ENCODE measurements around the gene CPVL.

CPVL gene

DNA sequence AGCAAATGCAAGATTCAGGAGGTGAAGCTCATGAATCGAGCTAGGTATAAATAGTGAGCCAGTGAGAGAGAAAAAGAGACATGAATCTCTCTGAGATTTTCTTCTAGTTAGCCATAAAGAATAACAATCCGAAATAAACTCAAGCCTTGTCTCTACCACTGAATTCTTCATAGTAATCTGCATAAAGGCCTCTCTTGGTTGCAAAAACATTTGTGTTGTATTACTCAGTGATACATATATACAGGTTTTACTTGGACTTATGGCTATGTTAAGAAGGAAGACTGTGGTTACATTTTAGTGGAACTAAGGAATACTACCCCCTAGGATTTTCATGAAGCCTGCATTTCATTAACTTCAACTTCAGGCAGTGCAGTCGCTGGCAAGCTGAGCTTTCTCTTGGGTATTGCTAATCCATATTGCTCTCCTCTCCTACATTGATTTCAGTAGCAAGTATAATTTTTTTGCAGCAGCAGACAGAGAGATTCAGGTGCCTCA lies 115.5 kb downstream of the CPVL start:
- no peak overlapping the region for H3K4me3 ChIP-seq (ENCODE audit: low read depth in 1 of 2, low read length in 2 of 2)

GRCh38 chr7:29022291-29022988 lies 123.9 kb downstream of the CPVL start:
- H3K9ac ChIP-seq (ENCODE audit: low read depth, low read length): no peak overlapping the region
- peaks cover 41% of the 10 kb centered on the region for H3K9me3 ChIP-seq (ENCODE audit: insufficient read depth, low read length, severe bottlenecking)
- H2AFZ ChIP-seq (ENCODE audit: low read depth, low read length): no peak overlapping the region
- no peaks in the 10 kb centered on the region for H4K20me1 ChIP-seq (ENCODE audit: insufficient read depth, low read length)
- no peak overlapping the region for H3K27ac ChIP-seq (ENCODE audit: low read length)
- no peak overlapping the region for H3K4me3 ChIP-seq (ENCODE audit: low read depth in 1 of 2, low read length in 2 of 2)
- DNase-seq: no peak
- peaks cover 30% of the 10 kb centered on the region for H3K36me3 ChIP-seq (ENCODE audit: insufficient read depth, low read length)
- H3K4me1 ChIP-seq (ENCODE audit: insufficient read depth, low read length): no peaks in the 10 kb centered on the region
- TF ChIP-seq, protein P1, sequence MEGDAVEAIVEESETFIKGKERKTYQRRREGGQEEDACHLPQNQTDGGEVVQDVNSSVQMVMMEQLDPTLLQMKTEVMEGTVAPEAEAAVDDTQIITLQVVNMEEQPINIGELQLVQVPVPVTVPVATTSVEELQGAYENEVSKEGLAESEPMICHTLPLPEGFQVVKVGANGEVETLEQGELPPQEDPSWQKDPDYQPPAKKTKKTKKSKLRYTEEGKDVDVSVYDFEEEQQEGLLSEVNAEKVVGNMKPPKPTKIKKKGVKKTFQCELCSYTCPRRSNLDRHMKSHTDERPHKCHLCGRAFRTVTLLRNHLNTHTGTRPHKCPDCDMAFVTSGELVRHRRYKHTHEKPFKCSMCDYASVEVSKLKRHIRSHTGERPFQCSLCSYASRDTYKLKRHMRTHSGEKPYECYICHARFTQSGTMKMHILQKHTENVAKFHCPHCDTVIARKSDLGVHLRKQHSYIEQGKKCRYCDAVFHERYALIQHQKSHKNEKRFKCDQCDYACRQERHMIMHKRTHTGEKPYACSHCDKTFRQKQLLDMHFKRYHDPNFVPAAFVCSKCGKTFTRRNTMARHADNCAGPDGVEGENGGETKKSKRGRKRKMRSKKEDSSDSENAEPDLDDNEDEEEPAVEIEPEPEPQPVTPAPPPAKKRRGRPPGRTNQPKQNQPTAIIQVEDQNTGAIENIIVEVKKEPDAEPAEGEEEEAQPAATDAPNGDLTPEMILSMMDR (IDR thresholded peaks at IDR 0.05; ENCODE audit: borderline replicate concordance, extremely low read depth, low read length, poor library complexity, severe bottlenecking): no peak
- no peak for TF ChIP-seq EZH2 (IDR thresholded peaks at IDR 0.05; ENCODE audit: borderline replicate concordance, low read depth, low read length, severe bottlenecking)
- H3K79me2 ChIP-seq (ENCODE audit: insufficient read depth, low read length): no peaks in the 10 kb centered on the region
- no peak for ATAC-seq (ENCODE audit: insufficient read depth, low read depth)
- H3K4me2 ChIP-seq (ENCODE audit: insufficient read depth, low read length): no peak overlapping the region
- no peaks in the 10 kb centered on the region for H3K27me3 ChIP-seq (ENCODE audit: insufficient read depth, low read length, poor library complexity)

More for the DNA sequence above, 115.5 kb downstream of the CPVL start:
- no peak for TF ChIP-seq EZH2 (IDR thresholded peaks at IDR 0.05; ENCODE audit: borderline replicate concordance, low read depth, low read length, severe bottlenecking)
- ATAC-seq (ENCODE audit: insufficient read depth, low read depth) (no peak), DNase-seq (no peak)
- peaks cover 15% of the 10 kb centered on the region; the same call in 1 of the 2 replicates for H3K36me3 ChIP-seq (ENCODE audit: insufficient read depth, low read length)
- H3K4me1 ChIP-seq (ENCODE audit: insufficient read depth, low read length): no peaks in the 10 kb centered on the region
- H3K9ac ChIP-seq (ENCODE audit: low read depth, low read length): no peak overlapping the region
- H3K27ac ChIP-seq (ENCODE audit: low read length): no peak overlapping the region
- H3K9me3 ChIP-seq (ENCODE audit: insufficient read depth, low read length, severe bottlenecking): peaks cover under 1% of the 10 kb centered on the region
- no peaks in the 10 kb centered on the region for H4K20me1 ChIP-seq (ENCODE audit: insufficient read depth, low read length)
- no peaks in the 10 kb centered on the region for H3K27me3 ChIP-seq (ENCODE audit: insufficient read depth, low read length, poor library complexity)
- no peak overlapping the region for H3K4me2 ChIP-seq (ENCODE audit: insufficient read depth, low read length)
- H2AFZ ChIP-seq (ENCODE audit: low read depth, low read length): no peak overlapping the region
- no peaks in the 10 kb centered on the region for H3K79me2 ChIP-seq (ENCODE audit: insufficient read depth, low read length)

DNA sequence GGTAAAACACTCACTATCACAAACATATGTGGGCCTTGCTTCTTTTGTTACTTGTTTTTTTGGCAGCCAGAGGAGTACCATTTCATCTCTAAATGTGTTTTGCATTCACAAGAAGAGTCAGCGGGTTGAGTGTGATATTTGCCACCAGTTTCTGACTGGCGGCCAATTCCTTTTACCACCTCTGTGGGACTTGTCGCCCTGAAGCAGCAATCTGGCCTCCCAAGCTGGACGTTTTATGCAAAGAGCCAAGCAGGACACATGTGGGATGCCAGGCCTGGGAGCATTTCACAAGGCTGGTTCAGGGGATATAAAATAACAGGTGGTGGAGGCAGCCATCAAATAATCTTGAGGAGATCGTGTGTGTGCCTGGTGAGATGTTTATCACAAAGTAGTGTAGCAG lies 126.4 kb downstream of the CPVL start:
- Histone ChIP-seq H2AFZ (ENCODE audit: low read depth, low read length) (no peak overlapping the region), H4K20me1 (ENCODE audit: insufficient read depth, low read length) (no peaks in the 10 kb centered on the region), H3K4me2 (ENCODE audit: insufficient read depth, low read length) (no peak overlapping the region), H3K4me3 (ENCODE audit: low read depth in 1 of 2, low read length in 2 of 2) (no peak overlapping the region), H3K27ac (ENCODE audit: low read length) (no peak overlapping the region), H3K27me3 (ENCODE audit: insufficient read depth, low read length, poor library complexity) (no peaks in the 10 kb centered on the region), H3K79me2 (ENCODE audit: insufficient read depth, low read length) (no peaks in the 10 kb centered on the region), H3K9me3 (ENCODE audit: insufficient read depth, low read length, severe bottlenecking) (peaks cover 33% of the 10 kb centered on the region), H3K36me3 (ENCODE audit: insufficient read depth, low read length) (peaks cover 26% of the 10 kb centered on the region), H3K4me1 (ENCODE audit: insufficient read depth, low read length) (no peaks in the 10 kb centered on the region), H3K9ac (ENCODE audit: low read depth, low read length) (no peak overlapping the region)
- DNase-seq (no peak), ATAC-seq (ENCODE audit: insufficient read depth, low read depth) (no peak)
- TF ChIP-seq, protein P1 (IDR thresholded peaks at IDR 0.05; ENCODE audit: borderline replicate concordance, extremely low read depth, low read length, poor library complexity, severe bottlenecking): no peak
- TF ChIP-seq EZH2 (IDR thresholded peaks at IDR 0.05; ENCODE audit: borderline replicate concordance, low read depth, low read length, severe bottlenecking): no peak

- Histone ChIP-seq H3K27ac (ENCODE audit: low read length) (no peak overlapping the region), H2AFZ (ENCODE audit: low read depth, low read length) (no peak overlapping the region), H3K9me3 (ENCODE audit: insufficient read depth, low read length, severe bottlenecking) (peaks cover 28% of the 10 kb centered on the region)
Measured at GRCh38 chr7:29019387-29019786, 127.0 kb downstream of the CPVL start.

More at GRCh38 chr7:29019387-29019786, 127.0 kb downstream of the CPVL start:
- Histone ChIP-seq H3K79me2 (ENCODE audit: insufficient read depth, low read length) (no peaks in the 10 kb centered on the region), H3K27me3 (ENCODE audit: insufficient read depth, low read length, poor library complexity) (no peaks in the 10 kb centered on the region), H3K4me1 (ENCODE audit: insufficient read depth, low read length) (no peaks in the 10 kb centered on the region), H3K36me3 (ENCODE audit: insufficient read depth, low read length) (peaks cover 26% of the 10 kb centered on the region), H3K4me3 (ENCODE audit: low read depth in 1 of 2, low read length in 2 of 2) (no peak overlapping the region), H4K20me1 (ENCODE audit: insufficient read depth, low read length) (no peaks in the 10 kb centered on the region), H3K4me2 (ENCODE audit: insufficient read depth, low read length) (no peak overlapping the region), H3K9ac (ENCODE audit: low read depth, low read length) (no peak overlapping the region)
- DNase-seq (no peak), ATAC-seq (ENCODE audit: insufficient read depth, low read depth) (no peak)
- TF ChIP-seq, protein P1 (IDR thresholded peaks at IDR 0.05; ENCODE audit: borderline replicate concordance, extremely low read depth, low read length, poor library complexity, severe bottlenecking): no peak
- TF ChIP-seq EZH2 (IDR thresholded peaks at IDR 0.05; ENCODE audit: borderline replicate concordance, low read depth, low read length, severe bottlenecking): no peak
